Superior temporal gyrus (tissue), 1 donor: ENCODE data around the gene HSPG2.
"Not testable (repeated sequence)": the region's sequence is repeated elsewhere in the genome, so short reads cannot be mapped to it uniquely, and the experiment has no call there.

Experiments
- DNase-seq: peaks from one replicate; pipeline ENCODE4 v3.0.0-alpha.2; 2016; ENCODE audit errors: extremely low spot score

HSPG2 gene

GRCh38 chr1:21933397-21934248, 3.5 kb downstream of the HSPG2 start:
- no peak for DNase-seq

- no peak for DNase-seq
These were observed 5.0 kb downstream of the HSPG2 start for GRCh38 chr1:21932127-21932526.

GRCh38 chr1:21931171-21932093, 5.7 kb downstream of the HSPG2 start:
- DNase-seq = no peak

- DNase-seq = no peak
These were observed 6.4 kb downstream of the HSPG2 start for GRCh38 chr1:21930629-21931170.

GRCh38 chr1:21930080-21930571, 7.0 kb downstream of the HSPG2 start:
- no peak for DNase-seq

- no peak for DNase-seq
These were observed 9.4 kb downstream of the HSPG2 start for GRCh38 chr1:21927533-21928237.

- no peak for DNase-seq
These were observed 10.1 kb downstream of the HSPG2 start for GRCh38 chr1:21926814-21927532.

- DNase-seq = no peak
These were observed 11.0 kb downstream of the HSPG2 start for GRCh38 chr1:21926065-21926464.

- DNase-seq = no peak
These were observed 11.7 kb downstream of the HSPG2 start for GRCh38 chr1:21925334-21925940.

GRCh38 chr1:21924503-21925005, 12.6 kb downstream of the HSPG2 start:
- DNase-seq = no peak

- no peak for DNase-seq
These were observed 14.8 kb downstream of the HSPG2 start for GRCh38 chr1:21922090-21923013.

GRCh38 chr1:21921100-21921875, 15.8 kb downstream of the HSPG2 start:
- DNase-seq = no peak

GRCh38 chr1:21919520-21919919, 17.6 kb downstream of the HSPG2 start:
- DNase-seq = no peak

- DNase-seq = not testable (repeated sequence)
These were observed 19.9 kb downstream of the HSPG2 start for GRCh38 chr1:21917239-21917631.

GRCh38 chr1:21916447-21917238, 20.5 kb downstream of the HSPG2 start:
- no peak for DNase-seq

- DNase-seq = no peak
These were observed 22.1 kb downstream of the HSPG2 start for GRCh38 chr1:21914880-21915640.

GRCh38 chr1:21914450-21914849, 22.7 kb downstream of the HSPG2 start:
- DNase-seq = no peak
